ENCODE measurements around the gene JMJD8.
A peak's percentile ranks its signal among the peaks of the same experiment; 100 is the strongest.

Gene JMJD8

GRCh38 chr16:658679-659571, 25.2 kb downstream of the JMJD8 start:
- no peak for DNase-seq

- no peak for DNase-seq
Observed at GRCh38 chr16:657487-657886, 26.6 kb downstream of the JMJD8 start.

GRCh38 chr16:654034-654433, 30.1 kb downstream of the JMJD8 start:
- no peak for DNase-seq

- no peak for DNase-seq
Observed at GRCh38 chr16:652454-653305, 31.5 kb downstream of the JMJD8 start.

- DNase-seq = no peak
Observed at GRCh38 chr16:651844-652243, 32.3 kb downstream of the JMJD8 start.

- DNase-seq = no peak
Observed at GRCh38 chr16:649631-650030, 34.5 kb downstream of the JMJD8 start.

GRCh38 chr16:648781-649589, 35.1 kb downstream of the JMJD8 start, which contains the start of gene WDR90:
TSS of gene WDR90 (plus strand) at chr16:649365. CDS start at chr16:649417, 52 bp downstream.
- peak; percentile 39 for DNase-seq

- no peak for DNase-seq
Observed at GRCh38 chr16:648071-648780, 35.9 kb downstream of the JMJD8 start.

- DNase-seq = no peak
Observed at GRCh38 chr16:647173-647902, 36.8 kb downstream of the JMJD8 start.

GRCh38 chr16:646679-647172, 37.4 kb downstream of the JMJD8 start:
- no peak for DNase-seq

GRCh38 chr16:645852-646678, 38.1 kb downstream of the JMJD8 start:
- no peak for DNase-seq

- DNase-seq = no peak
Observed at GRCh38 chr16:644556-644955, 39.6 kb downstream of the JMJD8 start.

GRCh38 chr16:643050-643368, 41.1 kb downstream of the JMJD8 start:
- DNase-seq = no peak

GRCh38 chr16:642189-643049, 41.7 kb downstream of the JMJD8 start:
- DNase-seq = no peak

- peak; percentile 10 for DNase-seq
Observed at GRCh38 chr16:641326-642188, 42.6 kb downstream of the JMJD8 start, which contains the start of gene MCRIP2. TSS of gene MCRIP2 (plus strand) at chr16:641828. CDS start at chr16:641992, 164 bp downstream.

GRCh38 chr16:640614-641013, 43.5 kb downstream of the JMJD8 start:
- DNase-seq = no peak

GRCh38 chr16:638836-639235, 45.3 kb downstream of the JMJD8 start:
- no peak for DNase-seq

GRCh38 chr16:638034-638543, 46.0 kb downstream of the JMJD8 start:
- no peak for DNase-seq
